Right cardiac atrium (tissue), 5 donors: ENCODE results near the gene COA6. TPM values are rescaled to one million over a fixed set of nuclear protein-coding genes. Genes with fewer than 3 reads are reported as not detected.

Source experiments
- ATAC-seq, 2 donors: fragments of 200-7000 bp; cut with Tn5 transposase; one replicate each; pipeline versions ENCODE4 v1.8.0 to v1.9.1; 2020; ENCODE audit warnings: moderate library complexity in 2 of 2, mild to moderate bottlenecking in 1 of 2
- DNase-seq, 3 donors: peaks; one replicate each; pipeline ENCODE4 v3.0.0-alpha.2; 2020
- H3K27ac ChIP-seq: one replicate; pipeline ENCODE4 v1.5.1; 2013; ENCODE audit warnings: mild to moderate bottlenecking, low read length, control low read depth, moderate library complexity
- H3K27me3 ChIP-seq: one replicate; pipeline ENCODE4 v1.6.1; 2013; ENCODE audit not compliant: control insufficient read depth, insufficient read depth
- H3K4me1 ChIP-seq: one replicate; pipeline ENCODE4 v1.6.1; 2013; ENCODE audit warnings: low read length; ENCODE audit not compliant: control insufficient read depth, insufficient read depth
- H3K4me3 ChIP-seq: one replicate; pipeline ENCODE4 v1.5.1; 2013; ENCODE audit warnings: low read length, control low read depth
- H3K9me3 ChIP-seq: one replicate; pipeline ENCODE4 v1.6.1; 2013; ENCODE audit warnings: low read length; ENCODE audit not compliant: control insufficient read depth
- WGBS: extraction: QIAGEN DNeasy Blood & Tissue Kit; methylation state at CpG from one replicate; pipeline ENCODE4 v1.1.7; 2013; 5-methylcytosine and 5-hydroxymethylcytosine counted together
- intact Hi-C, 4 donors: fragments of 100-400 bp; cut with DNase I; formaldehyde crosslinking; loops; one replicate each; pipeline versions ENCODE4 v1.11.0 to v1.14.0; 2022 to 2023
- long read RNA-seq, 4 donors: library from polyadenylated mRNA; unstranded; transcript quantifications; one replicate each; pipeline ENCODE4 v2.0.0, GENCODE V29; 2020 to 2021
- polyA plus RNA-seq: library from polyadenylated mRNA; stranded (reverse); fragments of 200-250 nt; gene quantifications from one replicate; pipeline ENCODE4 v1.2.3, GENCODE V29; 2013
- total RNA-seq, 4 donors: library from RNA; stranded (reverse); fragmentation: NEBNext Ultra II Directional; extraction: Animal tissue kit (Norgen Biotek cat#: 25700); gene quantifications; one replicate each; pipeline ENCODE4 v1.2.1, GENCODE V29; 2021
- donor health status: healthy with polysubstance abuse.
- donor health status: DM: no; HTN: yes; CAD: no.
- donor health status: DM: no; HTN: no; CAD: no.
- donor health status: DM: no; HTN: yes; CAD: no; lungs with severe emphysema.
- donor health status: DM: yes; HTN: yes; CAD: no.

The COA6 gene, protein sequence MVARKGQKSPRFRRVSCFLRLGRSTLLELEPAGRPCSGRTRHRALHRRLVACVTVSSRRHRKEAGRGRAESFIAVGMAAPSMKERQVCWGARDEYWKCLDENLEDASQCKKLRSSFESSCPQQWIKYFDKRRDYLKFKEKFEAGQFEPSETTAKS
- 10 to 100 TPM; 24.7 to 41.4 (median 34.8) TPM for total RNA-seq
- 94.3 TPM for polyA plus RNA-seq
- long read RNA-seq, donor 1, transcript COA6-203 (3 exons, 710 nt) = major isoform, 14 of 19 reads
- long read RNA-seq, donor 1, partial matches to known transcripts = 0 of 19 reads
- long read RNA-seq, donor 1, other reads (novel, unspliced or antisense) = 0 of 19 reads
- long read RNA-seq, donor 2, transcript COA6-202 (3 exons, 641 nt) = minor isoform, 5 of 22 reads
- long read RNA-seq, donor 2, transcript COA6-203 (3 exons, 710 nt) = major isoform, 12 of 22 reads
- long read RNA-seq, donor 2, partial matches to known transcripts = 0 of 22 reads
- long read RNA-seq, donor 2, other reads (novel, unspliced or antisense) = 1 of 22 reads
- long read RNA-seq, donor 3, partial matches to known transcripts = 0 of 10 reads
- long read RNA-seq, donor 3, other reads (novel, unspliced or antisense) = 1 of 10 reads
- long read RNA-seq, donor 4, transcript COA6-203 (3 exons, 710 nt) = major isoform, 6 of 11 reads
- long read RNA-seq, donor 4, partial matches to known transcripts = 0 of 11 reads
- long read RNA-seq, donor 4, other reads (novel, unspliced or antisense) = 0 of 11 reads

GRCh38 chr1:234373064-234373958, at the start of gene COA6:
Gene COA6 (plus strand): TSS chr1:234373456. CDS start chr1:234373467, 11 bp downstream.
- no peaks in the 10 kb centered on the region for H3K9me3 ChIP-seq
- H3K4me3 ChIP-seq = peak within 1 kb of the TSS; percentile 99
- H3K27ac ChIP-seq = peak within 1 kb of the TSS; percentile 95
- H3K4me1 ChIP-seq = no peaks in the 10 kb centered on the region
- under 1% methylated on average over 62 of the region's 62 CpGs for WGBS
- intact Hi-C loops = no loop called here
- DNase-seq = peak; percentile 92 to 96 (median 95)
- peak; percentile 97 to 98 for ATAC-seq
- H3K27me3 ChIP-seq = no peaks in the 10 kb centered on the region

DNA sequence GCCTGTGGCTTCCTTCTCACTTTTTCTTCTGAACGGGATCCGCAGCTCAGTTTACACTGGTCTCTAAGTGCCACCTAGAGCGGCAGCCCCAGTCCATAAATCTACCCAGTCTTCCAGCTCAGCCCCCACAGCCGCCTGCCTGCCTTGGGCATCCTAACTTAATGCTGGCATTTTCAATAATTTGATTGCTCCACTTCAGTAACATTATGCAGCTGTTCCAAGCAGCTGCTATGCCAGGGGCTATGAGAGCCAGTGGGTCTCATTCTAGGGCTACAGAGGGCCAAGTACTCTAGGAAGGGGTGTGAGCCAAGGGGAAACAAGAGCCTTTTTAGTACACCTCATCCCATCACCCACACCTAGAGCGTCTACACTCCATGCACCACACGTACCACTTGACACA, 48.4 kb upstream of the COA6 start:
- Histone ChIP-seq H3K27me3 (no peaks in the 10 kb centered on the region), H3K4me3 (no peak overlapping the region), H3K9me3 (no peaks in the 10 kb centered on the region), H3K27ac (no peak overlapping the region), H3K4me1 (no peaks in the 10 kb centered on the region)
- DNase-seq (no peak), ATAC-seq (no peak)
- 73% methylated on average over 6 of the region's 6 CpGs for WGBS
- intact Hi-C loops = no loop called here

- Histone ChIP-seq H3K4me1 (no peaks in the 10 kb centered on the region), H3K9me3 (no peaks in the 10 kb centered on the region), H3K4me3 (no peak overlapping the region), H3K27ac (no peak overlapping the region), H3K27me3 (no peaks in the 10 kb centered on the region)
- DNase-seq (no peak), ATAC-seq (no peak)
- 57% methylated on average over 7 of the region's 7 CpGs for WGBS
- intact Hi-C loops = no loop called here
Observed at GRCh38 chr1:234325878-234326496, 47.3 kb upstream of the COA6 start.

GRCh38 chr1:234326497-234327366, 46.5 kb upstream of the COA6 start:
- intact Hi-C loops = no loop called here
- H3K27me3 ChIP-seq = no peaks in the 10 kb centered on the region
- H3K27ac ChIP-seq = no peak overlapping the region
- DNase-seq (peak; percentile 33 to 67 (median 53)), ATAC-seq (peak; percentile 71 to 73)
- peak overlapping the region; percentile 28 for H3K4me3 ChIP-seq
- 24% methylated on average over 20 of the region's 20 CpGs for WGBS
- H3K4me1 ChIP-seq = no peaks in the 10 kb centered on the region
- no peaks in the 10 kb centered on the region for H3K9me3 ChIP-seq

GRCh38 chr1:234327577-234328164, 45.6 kb upstream of the COA6 start:
- H3K4me3 ChIP-seq = no peak overlapping the region
- no peaks in the 10 kb centered on the region for H3K27me3 ChIP-seq
- WGBS = 84% methylated on average over 9 of the region's 9 CpGs
- intact Hi-C loops = no loop called here
- DNase-seq (no peak), ATAC-seq (no peak)
- no peaks in the 10 kb centered on the region for H3K9me3 ChIP-seq
- no peak overlapping the region for H3K27ac ChIP-seq
- H3K4me1 ChIP-seq = no peaks in the 10 kb centered on the region

DNA sequence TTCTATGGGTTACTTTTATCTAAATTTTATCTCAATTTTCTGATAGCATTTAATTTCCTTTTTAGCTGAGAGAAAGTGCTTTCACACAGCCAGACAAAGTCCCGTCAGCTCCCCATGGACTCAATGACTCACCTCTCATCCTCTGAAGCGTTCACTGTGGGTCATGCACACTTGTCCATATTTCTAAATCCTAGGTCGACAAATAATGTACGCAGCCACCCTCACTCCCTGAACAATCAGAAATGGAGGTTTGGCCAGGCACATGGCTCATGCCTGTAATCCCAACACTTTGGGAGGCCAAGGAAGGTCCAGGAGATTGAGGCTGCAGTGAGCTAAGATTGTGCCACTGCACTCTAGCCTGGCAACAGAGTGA, 42.4 kb upstream of the COA6 start:
- no peak overlapping the region for H3K4me3 ChIP-seq
- DNase-seq (no peak), ATAC-seq (no peak)
- no peaks in the 10 kb centered on the region for H3K9me3 ChIP-seq
- WGBS = 75% methylated on average over 4 of the region's 4 CpGs
- no peak overlapping the region for H3K27ac ChIP-seq
- no peaks in the 10 kb centered on the region for H3K27me3 ChIP-seq
- no peaks in the 10 kb centered on the region for H3K4me1 ChIP-seq
- intact Hi-C loops = no loop called here

GRCh38 chr1:234331507-234331906, 41.7 kb upstream of the COA6 start:
- no peak for ATAC-seq
- intact Hi-C loops = no loop called here
- Histone ChIP-seq H3K4me1 (no peaks in the 10 kb centered on the region), H3K27ac (no peak overlapping the region), H3K27me3 (no peaks in the 10 kb centered on the region), H3K9me3 (no peaks in the 10 kb centered on the region), H3K4me3 (no peak overlapping the region)
- 55% methylated on average over 2 of the region's 2 CpGs for WGBS
- no peak for DNase-seq

GRCh38 chr1:234336359-234336758, 36.9 kb upstream of the COA6 start:
- Histone ChIP-seq H3K27me3 (no peaks in the 10 kb centered on the region), H3K27ac (no peak overlapping the region), H3K4me3 (no peak overlapping the region), H3K9me3 (no peaks in the 10 kb centered on the region), H3K4me1 (no peaks in the 10 kb centered on the region)
- no peak for DNase-seq
- WGBS = 82% methylated on average over 2 of the region's 2 CpGs
- ATAC-seq = no peak
- intact Hi-C loops = no loop called here

DNA sequence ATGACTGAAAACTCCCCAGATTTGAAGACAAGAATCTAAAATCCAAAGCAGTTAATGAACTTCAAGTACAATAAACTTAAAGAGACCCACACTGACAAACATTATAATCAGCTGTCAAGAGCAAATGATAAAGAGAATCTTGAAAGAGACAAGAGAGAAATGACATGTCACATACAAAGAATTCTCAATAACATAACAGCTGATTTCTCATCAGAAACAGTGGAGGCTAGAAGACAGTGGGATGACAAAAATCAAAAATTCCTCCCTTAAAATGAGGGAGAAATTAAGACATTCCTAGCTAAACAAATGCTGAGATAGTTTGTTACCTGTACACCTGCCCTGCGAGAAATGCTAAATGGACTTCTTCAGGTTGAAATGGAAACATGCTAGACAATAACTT, 36.0 kb upstream of the COA6 start:
- WGBS = 93% methylated on average over 1 of the region's 1 CpG
- no peak for DNase-seq

More for the DNA sequence above, 36.0 kb upstream of the COA6 start:
- Histone ChIP-seq H3K27ac (no peak overlapping the region), H3K9me3 (no peaks in the 10 kb centered on the region), H3K4me1 (no peaks in the 10 kb centered on the region), H3K27me3 (no peaks in the 10 kb centered on the region), H3K4me3 (no peak overlapping the region)
- no peak for ATAC-seq
- intact Hi-C loops = no loop called here
